HG02870 (cell line): Measurements from ENCODE around the gene LY6G6D.
"Not testable (repeated sequence)": the region's sequence is repeated elsewhere in the genome, so short reads cannot be mapped to it uniquely, and the experiment has no call there.

Experiments
- ATAC-seq: cut with Tn5 transposase; IDR thresholded peaks from one replicate; pipeline ENCODE4 v1.9.1; 2021; ENCODE audit warnings: mild to moderate bottlenecking, moderate library complexity; ENCODE audit not compliant: unreplicated experiment

The LY6G6D gene

DNA sequence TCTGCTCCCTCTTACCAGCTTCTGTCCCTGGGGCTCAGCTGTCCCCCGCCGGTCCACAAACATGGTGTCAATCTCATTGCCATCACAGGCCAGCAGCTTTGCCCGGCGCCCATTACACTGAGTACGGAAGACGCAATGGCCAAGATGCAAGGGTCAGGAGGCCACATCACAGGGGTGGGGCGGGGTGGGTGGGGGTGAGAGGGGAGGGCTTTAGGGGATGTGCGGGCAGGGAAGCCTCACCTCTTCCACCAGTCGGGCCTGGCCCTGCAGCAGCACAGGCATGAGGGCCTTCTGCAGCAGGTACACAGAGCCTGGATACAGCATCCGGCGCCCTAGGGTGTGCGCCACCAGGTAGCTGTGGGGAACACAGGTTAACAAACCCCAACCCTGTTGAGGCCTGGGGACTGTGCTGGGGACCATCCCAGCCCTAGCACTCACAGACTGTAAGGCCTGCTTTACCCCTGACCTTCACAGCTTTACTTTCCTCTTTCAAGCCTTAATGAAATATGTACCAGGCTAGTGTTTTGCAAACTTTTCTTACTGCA is 23.5 kb upstream of the LY6G6D start:
- ATAC-seq = no peak

DNA sequence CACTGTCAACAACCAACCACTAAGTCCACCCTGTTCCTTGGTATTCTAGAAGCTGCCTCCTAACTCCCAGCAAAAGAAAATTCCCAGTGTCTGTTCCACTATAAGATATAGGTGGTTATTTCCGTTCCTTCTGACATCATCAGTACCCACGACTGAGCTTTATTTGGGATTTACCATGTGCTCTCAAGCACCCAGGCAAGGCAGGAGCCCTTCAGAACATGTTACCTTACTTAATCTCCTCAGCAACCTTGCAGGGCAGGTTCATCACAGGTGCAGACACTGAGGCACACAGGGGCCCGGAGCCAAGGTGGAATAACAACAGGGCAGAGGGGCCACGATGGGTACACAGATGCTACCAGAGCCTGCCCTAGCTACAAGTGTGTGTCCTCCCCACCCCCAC is 22.8 kb upstream of the LY6G6D start:
- no peak for ATAC-seq

DNA sequence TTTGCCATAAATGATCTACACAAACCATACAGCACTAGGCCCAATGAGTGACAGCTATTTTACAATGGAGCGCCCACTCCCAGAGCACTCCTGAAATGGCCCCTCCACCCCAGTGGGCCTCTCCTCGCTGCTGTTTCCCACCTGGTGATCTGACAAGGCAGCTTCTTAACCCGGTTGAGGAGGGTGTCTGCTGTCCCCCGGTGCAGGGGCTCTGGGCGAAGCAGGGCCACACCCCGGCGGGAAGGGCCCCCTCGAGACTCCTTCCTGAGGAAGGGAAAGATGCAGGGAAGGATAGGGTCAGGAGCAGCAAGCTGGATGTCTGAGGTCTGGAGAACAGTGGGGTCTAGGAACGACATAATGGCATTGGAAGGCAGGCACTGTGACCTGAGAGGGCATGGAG is 22.3 kb upstream of the LY6G6D start:
- no peak for ATAC-seq

DNA sequence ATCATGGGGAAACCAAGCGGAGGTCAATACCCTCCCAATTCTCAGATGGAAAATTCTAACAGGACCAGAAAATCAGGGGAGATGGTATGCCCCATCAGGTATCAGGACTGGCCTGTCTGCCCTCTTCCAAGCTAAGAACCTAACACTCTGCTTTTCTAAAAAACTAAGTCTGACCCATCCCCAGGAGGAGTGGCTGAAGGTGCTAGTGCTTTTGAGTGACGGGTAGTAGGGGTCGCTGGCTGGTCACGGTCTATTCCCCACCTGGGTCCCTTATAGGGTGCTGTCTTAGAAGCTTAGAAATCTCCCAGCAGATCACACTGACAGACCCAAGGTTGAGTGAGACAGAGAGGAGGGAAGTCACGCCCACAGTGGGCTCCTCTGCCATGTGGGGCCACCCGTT is 21.6 kb upstream of the LY6G6D start:
- ATAC-seq = no peak

DNA sequence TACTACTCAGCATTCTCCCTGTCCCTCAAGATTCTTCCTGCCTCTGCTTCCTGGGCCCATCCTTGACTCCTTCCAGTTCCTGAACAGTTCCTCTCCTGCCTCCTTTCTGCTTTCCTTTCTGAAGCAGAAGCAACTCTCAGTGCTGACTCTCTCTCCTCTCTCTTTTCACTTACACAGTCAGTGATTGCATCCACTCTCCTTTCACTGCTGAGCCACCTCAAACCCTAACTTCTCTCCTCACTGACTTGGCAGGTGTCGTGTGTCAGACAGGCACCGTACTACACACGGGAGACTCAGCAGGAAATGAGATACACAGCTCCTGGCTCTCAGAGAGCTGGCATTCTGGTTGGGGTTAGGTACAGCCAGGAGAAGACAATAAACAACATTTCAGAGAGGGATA is 17.6 kb upstream of the LY6G6D start:
- ATAC-seq = no peak

DNA sequence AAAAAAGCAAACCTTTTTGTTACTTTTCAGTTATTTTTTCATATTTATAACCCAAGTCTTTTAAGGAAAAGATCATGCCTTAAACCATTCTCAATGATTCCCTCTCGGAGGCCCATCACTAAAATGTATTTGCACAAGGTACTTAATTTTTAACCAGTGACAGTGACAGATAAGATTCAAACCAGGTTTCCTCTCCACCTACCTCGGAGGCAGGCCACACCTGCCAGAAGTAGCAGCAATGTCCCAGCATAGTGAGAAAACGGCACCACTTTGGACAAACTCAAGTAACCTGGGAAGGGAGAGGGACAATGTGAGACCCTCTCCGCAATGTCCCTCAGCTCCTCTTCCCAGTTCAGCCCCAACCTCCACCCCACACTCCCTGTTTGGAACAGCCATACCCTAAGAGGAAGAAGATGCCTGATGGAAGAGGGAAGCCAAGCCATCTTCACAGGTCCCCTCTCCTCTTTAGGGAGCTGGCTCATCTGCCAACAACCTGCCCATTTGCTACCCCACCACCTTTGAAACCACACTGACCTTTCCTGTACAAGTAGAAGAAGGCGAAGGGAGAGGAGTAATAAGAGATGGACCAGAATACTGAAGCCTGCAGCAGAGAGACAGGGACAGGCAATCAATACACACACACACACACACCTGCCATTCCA is 14.3 kb upstream of the LY6G6D start:
- no peak for ATAC-seq

DNA sequence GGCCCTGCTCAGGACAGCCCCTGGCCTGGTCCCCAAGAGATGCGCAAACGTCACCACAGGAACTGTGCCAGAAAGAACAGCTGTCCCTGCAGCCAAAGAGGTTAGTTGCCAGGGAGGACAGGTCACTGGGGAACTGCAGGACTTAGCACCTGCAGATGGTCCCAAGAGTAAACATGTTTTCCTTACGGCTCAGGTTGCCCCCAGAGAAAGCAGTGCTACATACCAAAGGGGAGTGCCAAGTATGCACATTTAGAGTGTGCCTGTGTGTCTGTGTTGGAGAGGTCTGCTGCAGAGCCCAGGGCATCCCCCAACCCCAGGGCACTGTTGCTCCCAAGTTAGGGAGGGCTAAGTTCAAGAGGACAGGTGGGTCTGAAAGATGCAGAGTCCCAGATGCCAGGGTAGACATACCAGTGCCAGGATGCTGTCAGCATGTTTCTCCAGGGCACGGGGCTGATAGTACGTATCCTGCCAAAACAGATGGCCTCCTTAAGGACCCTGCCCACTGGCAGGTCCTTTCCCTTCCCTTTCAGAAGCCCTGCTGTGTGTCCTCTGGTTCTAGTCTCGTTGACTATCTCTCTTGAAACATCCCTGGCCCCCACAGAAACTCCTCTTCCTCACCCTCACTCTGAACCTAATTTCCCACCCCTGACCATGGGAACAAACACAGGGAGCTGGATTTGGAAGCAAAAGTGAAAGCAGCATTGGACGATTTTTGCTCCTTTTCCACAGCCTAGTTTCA is 13.3 kb upstream of the LY6G6D start:
- ATAC-seq = no peak

DNA sequence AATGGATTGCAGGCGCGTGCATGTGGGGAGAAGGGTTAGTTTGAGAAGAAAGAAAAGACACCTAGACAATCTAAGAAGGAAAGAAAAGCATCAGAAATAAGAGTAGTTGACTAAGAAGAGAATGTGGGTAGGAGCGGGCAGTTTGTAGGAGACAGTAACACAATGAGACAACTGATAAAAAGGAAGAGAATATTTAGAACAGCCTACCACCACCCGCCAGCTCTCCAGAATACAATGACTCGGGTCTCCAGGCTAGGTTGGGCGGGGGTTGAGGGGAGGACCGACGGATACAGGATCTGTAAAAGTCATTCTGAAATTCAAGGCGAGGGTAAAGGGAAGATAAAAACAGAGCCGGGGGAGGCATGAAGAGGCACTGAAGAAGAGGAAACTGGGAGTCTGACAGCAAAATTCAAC is 12.7 kb upstream of the LY6G6D start:
- ATAC-seq = no peak

DNA sequence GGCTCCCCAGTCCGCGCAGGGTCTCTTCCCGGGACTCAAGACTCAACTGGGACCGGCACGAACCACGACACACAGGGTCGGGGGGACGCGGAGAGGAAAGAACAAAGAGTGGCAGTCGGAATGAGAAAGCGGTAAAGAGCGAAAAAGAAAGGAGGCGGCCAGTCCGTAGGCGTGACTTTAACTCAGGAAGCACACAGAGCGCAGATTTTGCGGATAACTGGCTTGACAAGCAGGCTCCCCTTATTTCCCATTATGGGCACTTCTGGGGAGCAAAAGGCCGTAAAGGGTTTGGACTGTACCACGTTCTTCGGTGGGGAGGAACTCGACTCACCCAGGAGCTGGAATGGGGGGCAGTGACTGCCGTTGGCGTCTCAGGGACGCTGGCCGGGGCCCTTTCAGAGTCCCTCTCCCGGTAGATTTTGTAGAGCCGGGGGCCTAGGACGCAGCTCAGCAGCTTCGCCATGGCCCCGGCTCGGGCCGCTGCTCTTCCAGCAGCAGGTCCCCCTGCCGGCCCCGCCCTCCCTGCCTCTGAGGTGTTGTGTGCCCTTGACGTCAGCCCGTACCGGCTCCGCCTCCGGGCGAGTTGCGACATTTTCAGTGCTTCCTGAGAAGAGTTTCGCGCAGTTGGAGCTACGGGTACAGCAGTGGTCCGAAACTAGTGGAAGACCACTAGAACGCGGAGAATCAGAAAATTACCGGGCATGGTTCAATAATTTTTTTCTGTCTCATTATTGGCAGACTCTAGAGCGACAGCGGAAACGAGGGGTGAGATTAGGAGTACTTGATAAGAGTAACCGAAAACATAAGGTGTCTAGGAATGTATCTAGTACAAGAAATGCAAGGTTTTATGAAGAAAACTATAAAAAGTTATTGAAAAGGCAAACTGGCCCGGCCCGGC is 12.1 kb upstream of the LY6G6D start, which contains the start of gene ABHD16A:
Gene ABHD16A (minus strand): TSS at position 506 of the 898 bp plus-strand sequence. CDS start 43 bp downstream, at position 463.
- ATAC-seq = peak; percentile 81

DNA sequence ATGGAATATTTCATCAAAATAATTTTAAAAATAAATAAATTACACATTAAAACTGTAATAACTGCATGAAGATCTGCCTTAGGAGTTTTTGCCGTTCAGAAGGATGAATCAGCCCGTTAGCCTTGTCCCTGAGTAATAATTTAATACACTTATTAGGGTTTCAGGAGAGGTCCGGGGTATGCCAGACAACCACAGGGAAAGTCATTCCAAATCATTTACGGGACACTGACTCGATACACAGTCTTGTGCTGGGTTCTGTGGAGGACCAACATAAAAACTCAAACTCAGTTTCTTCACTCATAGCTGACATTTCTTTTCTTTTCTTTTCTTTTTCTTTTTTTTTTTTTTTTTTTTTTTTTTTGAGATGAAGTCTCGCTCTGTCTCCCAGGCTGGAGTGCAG is 9.2 kb upstream of the LY6G6D start:
- no peak for ATAC-seq

DNA sequence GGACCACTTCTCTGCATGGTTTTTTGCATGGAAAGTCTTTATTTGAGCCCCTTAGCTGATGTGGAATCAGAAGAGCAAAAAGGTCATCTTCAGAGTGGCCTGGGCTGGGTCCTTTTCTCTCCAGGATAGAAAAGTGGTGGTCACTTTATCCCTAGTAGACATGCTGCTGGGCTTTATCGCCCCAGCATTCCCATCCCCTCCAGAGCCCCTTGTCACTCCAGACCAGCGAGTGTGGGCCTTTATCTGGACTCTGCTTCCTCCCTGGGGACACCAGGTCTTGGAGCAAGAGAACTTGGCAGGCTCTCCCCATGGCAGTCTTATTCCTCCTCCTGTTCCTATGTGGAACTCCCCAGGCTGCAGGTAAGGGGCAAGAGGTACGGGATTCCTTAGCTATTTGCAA is 8.5 kb upstream of the LY6G6D start, which contains the start of gene LY6G6F:
Gene LY6G6F (plus strand): TSS at position 268 of the 400 bp plus-strand sequence. CDS start 41 bp downstream, at position 309.
- ATAC-seq = no peak

DNA sequence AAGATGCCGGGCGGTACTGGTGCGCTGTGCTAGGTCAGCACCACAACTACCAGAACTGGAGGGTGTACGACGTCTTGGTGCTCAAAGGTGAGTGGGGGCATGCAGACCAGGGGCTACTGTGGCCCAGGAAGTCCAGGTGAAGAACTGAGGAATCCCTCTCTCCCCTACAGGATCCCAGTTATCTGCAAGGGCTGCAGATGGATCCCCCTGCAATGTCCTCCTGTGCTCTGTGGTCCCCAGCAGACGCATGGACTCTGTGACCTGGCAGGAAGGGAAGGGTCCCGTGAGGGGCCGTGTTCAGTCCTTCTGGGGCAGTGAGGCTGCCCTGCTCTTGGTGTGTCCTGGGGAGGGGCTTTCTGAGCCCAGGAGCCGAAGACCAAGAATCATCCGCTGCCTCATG is 7.4 kb upstream of the LY6G6D start:
- ATAC-seq = no peak

DNA sequence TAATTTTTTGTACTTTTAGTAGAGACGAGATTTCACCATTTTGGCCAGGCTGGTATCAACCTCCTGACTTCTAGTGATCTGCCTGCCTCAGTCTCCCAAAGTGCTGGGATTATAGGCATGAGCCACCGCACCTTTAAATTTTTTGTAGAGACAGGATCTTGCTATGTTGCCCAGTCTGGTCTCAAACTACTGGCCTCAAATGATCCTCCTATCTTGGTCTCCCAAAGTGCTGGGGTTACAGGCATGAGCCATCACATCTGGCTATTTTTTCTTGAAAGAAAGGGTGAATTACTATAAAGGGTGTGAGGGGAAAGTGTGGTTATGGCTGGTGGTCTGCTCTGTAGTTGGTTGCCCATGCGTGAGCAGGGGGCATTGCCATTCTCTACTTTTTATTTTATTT is 6.9 kb upstream of the LY6G6D start:
- no peak for ATAC-seq

DNA sequence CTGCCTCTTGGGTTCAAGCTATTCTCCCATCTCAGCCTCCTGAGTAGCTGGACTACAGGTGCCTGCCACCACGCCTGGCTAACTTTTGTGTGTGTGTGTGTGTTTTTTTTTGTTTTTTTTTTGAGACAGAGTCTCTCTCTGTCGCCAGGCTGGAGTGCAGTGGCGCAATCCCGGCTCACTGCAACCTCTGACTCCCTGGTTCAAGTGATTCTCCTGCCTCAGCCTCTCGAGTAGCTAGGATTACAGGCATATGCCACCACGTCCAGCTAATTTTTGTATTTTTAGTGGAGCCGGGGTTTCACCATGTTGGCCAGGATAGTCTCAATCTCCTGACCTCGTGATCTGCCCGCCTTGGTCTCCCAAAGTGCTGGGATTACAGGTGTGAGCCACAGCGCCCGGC is 6.0 kb upstream of the LY6G6D start:
- not testable (repeated sequence) for ATAC-seq

DNA sequence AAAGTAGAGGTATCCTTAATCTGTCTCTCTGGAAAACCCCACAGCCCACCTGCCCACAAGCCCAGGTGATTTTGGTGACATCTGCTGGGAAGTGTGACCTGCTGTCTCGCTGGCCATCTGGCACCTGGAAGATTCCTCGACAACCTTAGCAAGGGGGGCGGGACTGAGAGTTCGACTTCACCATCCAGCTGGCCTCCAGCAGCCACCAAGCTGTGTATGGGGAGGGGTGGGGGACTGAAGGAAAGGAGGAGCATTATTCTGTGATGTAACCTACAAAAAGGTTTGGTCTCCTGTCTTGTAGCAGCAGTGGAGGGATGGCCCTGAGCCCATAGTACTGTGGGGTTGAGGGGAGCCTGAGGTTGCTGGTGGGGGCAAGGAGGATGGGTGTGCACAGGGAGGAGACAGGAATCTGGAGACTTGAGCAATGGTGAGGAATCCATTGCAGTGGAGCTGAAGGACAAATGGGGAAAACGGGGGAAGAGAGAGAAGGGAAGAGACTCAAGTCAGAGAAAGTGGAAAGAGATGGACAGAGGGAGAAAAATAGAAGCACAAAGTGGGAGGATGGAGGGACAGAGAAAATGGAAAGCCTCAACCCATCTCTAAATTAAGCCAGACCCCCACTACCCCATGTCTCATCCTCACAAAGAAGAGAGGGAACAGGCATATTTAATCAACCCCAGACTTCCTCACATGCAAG is 4.5 kb upstream of the LY6G6D start:
- no peak for ATAC-seq

DNA sequence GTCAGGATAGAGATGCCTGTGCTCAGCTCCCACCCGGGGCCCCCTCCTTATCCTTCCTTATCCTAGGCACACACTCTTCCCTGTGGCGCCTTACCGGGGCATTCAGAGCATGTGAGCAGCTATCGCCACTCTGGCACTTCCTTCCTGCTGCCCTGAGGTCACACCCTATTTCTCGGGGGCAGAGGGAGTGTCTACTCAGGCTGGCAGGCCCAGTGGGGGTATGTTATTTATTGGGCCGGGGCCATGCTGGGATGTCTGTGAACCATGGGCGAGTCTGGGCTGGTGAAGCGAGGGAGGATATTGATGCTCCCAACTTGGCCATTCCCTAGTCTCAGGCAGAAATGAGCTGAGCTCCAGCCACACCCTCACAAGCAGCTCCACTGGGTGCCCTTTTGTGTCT is 3.9 kb upstream of the LY6G6D start:
- ATAC-seq = no peak

DNA sequence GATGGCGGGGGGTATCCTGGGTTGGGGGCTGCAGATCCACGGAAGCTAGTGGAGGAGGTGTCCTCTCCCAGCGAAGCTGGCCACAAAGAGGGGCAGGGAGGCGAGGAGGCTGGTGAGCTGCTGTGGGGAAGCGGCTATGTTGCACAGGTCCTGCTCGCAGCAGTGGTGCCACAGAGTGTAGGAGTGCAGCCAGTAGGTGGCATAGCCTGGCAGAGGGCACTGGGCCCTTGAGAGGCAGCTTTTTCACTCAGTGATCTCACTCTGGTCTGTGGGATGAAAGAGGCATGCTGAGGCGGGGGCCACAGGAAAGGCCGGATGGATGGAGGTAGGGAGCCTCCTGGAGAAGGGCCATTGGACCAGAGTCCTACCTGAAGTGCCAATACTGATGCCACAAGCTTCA is 2.9 kb upstream of the LY6G6D start:
- ATAC-seq = no peak

DNA sequence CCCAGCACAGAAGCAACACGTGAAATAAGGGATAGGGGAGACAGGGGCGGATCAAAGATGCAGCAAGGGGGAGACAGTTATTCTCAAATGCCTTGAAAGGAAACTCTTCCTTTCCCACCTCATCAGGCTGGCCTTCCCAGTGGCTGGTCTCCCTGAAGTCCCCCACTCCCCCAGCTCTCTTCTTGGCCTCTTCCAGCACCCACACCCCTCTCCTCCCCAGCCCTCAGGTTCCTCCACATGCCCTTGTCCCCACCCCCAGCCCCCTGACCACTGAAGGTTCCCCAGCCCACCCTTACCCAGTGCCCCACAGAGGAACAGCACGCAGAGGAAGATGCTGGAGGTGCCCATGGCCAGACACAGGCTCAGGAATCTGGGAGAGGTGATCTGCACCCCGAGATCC is 1.7 kb upstream of the LY6G6D start:
- no peak for ATAC-seq

DNA sequence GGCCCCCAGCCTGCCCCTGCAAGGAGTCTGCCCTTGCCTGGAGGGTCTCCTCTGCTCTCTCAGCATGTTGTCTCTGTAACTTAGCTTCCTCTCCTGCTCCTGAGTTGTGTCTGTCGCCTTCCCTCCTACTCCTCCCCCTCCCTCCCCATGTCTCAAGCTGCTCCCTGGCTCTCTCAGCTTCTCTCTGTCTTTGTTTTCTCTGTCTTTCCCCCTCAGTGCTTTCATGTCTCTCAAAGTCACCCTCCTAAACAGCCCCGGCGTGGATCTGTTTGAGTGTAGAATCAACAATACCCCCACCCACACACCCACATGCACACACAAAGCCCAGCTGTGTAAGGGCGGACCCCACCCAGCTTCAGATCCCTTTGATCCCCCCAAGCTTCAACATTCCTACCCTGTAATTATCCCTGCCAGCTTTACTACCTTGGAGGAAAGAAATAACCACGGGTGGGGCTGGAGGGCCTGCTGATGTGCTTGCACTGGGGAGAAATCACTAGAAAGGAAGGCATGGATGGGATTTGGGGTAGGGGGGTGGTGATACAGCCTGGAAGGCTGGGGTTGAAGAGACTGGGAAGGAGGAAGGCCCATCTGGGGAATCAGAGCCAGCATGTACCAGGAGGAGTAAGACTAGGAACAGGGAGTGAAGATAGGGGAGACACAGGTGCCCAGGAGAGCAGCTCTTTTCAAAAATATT is 1.0 kb upstream of the LY6G6D start:
- ATAC-seq = no peak
